HG02938 (cell line): ENCODE data around the gene CNN1.
"Not testable (repeated sequence)": the region's sequence is repeated elsewhere in the genome, so short reads cannot be mapped to it uniquely, and the experiment has no call there.

Experiments used
- ATAC-seq: cut with Tn5 transposase; IDR thresholded peaks from one replicate; pipeline ENCODE4 v1.9.1; 2021; ENCODE audit warnings: mild to moderate bottlenecking, moderate library complexity; ENCODE audit not compliant: unreplicated experiment

Gene CNN1

DNA sequence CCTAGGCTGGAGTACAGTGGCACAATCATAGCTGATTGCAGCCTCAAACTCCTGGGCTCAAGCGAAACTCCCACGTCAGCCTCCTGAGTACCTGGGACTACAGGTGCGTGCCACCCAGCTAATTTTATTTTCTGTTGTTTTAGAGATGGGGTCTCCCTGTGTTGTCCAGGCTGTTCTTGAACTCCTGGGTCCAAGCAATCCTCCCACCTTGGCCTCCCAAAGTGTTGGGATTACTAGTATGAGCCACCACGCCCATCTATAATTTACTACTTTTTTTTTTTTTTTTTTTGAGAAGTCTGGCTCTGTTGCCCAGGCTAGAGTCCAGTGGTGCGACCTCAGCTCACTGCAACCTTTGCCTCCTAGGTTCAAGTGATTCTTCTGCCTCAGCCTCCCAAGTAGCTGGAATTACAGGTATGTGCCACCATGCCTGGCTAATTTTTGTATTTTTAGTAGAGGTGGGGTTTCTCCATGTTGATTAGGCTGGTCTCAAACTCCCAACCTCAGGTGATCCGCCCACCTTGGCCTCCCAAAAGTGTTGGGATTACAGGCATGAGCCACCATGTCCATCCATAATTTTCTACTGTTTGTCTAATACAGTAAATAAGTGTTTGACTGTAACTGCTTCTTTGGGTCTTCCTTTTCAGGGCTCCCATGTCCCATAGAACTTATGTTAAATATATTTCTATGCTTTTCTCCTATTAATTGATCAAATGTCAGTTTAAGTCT, 25.6 kb downstream of the CNN1 start:
- ATAC-seq, result not testable (repeated sequence)

DNA sequence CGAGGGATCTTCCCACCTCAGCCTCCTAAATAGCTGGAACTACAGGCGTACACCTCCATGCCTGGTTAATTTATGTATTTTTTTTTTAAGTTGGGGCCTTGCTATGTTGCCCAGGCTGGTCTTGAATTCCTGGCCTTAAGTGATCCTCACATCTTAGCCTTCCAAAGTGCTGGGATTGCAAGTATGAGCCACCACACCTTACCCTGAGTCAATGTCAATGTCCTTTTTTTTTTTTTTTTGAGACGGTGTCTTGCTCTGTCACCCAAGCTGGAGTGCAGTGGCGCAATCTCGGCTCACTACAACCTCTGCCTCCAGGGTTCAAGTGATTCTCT, 27.0 kb downstream of the CNN1 start:
- not testable (repeated sequence) for ATAC-seq

DNA sequence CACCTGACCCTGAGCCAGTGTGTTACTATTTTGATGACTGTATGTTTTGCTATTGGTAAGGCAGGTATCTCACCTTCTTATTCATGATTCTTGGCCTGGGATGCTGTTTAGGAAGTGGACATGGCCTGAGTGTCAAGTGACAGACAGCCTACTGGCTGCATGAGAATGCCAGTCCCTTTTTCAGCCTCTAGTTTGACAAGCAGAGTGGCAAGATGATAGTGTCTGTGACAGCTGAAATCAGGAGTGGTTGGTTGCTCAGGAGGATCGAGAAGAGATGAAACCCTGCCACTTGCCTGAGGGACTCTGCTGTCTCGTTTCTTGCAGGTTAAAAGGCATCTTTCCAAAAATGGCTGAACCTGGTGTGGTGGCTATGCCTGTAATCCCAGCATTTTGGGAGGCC, 27.5 kb downstream of the CNN1 start:
- ATAC-seq, result no peak

DNA sequence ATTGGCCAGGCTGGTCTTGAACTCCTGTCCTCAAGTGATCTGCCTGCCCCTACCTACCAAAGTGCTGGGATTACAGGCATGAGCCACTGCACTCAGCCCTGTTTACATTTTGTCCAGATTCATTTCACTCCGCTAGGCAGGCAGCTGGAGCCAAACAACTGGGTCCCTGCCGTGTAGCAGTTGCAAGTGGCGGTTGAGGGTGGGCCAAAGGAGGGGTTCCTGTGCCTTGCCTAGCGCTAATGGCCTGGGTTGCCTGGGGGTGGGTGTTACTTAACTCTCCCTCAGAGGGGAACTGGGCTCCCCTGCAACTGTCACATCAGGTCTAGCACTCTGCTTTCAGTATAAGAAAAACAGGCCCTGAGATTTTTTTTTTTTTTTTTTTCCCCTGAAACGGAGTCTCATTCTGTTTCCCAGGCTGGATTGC, 31.4 kb downstream of the CNN1 start:
- ATAC-seq, result no peak

DNA sequence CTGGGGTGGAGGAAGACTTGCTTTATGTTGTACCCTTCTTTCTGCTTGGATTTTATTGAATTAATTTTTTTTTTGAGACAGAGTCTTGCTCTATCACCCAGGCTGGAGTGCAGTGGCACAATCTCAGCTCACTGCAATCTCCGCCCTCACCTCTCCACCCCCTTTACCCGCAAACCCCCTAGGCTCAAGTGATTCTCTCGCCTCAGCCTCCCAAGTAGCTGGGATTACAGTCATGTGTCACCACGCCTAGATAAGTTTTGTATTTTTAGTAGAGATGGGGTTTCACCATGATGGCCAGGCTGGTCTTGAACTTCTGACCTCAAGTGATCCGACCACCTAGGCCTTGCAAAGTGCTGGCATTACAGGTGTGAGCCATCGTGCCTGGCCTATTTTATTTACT, 34.7 kb downstream of the CNN1 start:
- ATAC-seq, result not testable (repeated sequence)

DNA sequence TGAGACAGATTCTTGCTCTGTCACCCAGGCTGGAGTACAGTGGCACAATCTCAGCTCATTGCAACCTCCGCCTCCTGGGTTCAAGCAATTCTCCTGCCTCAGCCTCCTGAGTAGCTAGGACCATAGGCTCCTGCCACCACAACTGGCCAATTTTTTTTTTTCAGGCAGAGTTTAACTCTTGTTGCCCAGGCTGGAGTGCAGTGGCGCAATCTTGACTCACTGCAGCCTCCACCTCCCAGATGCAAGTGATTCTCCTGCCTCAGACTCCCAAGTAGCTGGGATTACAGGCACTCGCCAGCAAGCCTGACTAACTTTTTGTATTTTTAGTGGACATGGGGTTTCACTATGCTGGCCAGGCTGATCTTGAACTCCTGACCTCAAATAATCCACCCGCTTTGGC, 35.1 kb downstream of the CNN1 start:
- ATAC-seq, result not testable (repeated sequence)

DNA sequence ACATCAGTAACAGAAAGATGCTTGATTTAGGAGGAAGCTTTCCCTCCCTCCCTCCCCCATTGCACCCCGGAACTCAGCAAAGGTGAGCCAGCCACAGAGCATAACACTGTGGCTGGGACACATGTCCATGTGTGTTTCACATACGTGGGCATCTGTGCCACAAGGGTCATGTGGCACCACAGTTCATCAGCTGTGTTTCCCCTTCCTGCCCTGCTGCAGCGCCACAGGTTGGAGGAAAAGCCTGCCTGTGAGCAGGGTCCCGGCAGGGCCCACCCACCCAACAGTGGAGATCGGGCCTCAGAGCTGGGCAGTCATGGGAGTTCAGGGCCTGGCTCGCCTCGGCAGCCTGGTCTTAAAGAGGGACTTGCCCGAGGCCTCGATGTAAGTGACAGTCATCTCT, 36.0 kb downstream of the CNN1 start:
- no peak for ATAC-seq

DNA sequence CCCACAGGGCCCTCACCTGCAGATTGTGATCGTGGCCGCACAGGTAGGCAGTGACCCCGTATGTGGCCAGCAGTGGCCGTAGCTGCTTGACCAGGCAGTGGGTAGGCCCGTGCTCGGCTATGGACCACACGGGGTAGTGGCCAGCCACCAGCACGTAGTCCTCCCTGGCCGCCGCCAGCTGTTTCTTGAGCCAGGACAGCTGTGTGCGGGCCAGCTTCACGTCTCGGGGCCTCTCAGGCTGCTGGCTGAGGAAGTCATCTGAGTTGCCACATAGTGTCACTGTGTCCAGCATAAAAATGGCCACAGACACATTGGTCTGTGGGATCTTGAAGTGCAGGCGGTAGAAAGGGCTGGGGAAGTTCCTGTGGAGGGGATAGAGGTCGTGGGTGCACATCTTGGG, 37.6 kb downstream of the CNN1 start:
- no peak for ATAC-seq

DNA sequence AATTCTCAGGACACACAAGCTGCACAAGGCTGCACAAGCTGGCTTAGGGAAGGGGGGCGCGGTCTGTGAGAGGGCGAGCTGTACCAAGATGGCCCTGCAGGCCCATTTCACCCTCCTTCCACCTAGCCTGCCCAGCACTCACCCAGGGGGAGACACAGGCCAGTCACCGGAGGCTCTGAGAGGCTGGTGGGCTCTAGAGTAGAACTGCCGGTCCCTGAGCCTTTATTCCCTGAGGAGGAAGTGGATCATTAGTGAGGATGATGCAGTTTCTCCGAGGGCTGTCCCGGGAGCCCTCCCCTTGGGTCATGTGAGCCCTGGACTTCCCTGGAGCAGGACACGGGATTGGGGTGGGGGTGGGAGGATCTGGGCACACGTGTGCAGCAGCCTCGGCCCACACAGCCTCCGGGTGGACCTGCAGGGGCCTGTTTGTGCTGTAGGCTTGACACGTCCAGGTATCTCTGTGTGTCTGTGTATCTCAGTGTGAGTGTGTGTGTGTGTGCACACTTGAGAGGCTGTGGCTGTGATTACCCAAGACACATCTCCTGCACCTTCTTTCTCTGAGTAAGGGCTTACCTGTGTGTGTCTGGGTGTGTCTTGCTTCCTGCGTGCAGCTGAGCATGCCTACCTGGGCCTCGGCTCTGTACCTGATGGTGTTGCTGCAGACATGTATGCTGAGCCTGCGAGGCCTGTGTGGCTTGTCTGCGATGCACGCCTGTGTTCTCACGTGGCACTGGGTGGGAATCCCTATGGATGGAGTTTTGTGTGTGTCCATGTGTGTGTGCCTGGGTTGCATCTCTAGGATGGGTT, 39.0 kb downstream of the CNN1 start, which contains the start of gene ACP5:
Gene ACP5 (minus strand): TSS at position 195 of the 807 bp plus-strand sequence. CDS start 328 bp downstream, outside the sequence.
- ATAC-seq, result no peak

DNA sequence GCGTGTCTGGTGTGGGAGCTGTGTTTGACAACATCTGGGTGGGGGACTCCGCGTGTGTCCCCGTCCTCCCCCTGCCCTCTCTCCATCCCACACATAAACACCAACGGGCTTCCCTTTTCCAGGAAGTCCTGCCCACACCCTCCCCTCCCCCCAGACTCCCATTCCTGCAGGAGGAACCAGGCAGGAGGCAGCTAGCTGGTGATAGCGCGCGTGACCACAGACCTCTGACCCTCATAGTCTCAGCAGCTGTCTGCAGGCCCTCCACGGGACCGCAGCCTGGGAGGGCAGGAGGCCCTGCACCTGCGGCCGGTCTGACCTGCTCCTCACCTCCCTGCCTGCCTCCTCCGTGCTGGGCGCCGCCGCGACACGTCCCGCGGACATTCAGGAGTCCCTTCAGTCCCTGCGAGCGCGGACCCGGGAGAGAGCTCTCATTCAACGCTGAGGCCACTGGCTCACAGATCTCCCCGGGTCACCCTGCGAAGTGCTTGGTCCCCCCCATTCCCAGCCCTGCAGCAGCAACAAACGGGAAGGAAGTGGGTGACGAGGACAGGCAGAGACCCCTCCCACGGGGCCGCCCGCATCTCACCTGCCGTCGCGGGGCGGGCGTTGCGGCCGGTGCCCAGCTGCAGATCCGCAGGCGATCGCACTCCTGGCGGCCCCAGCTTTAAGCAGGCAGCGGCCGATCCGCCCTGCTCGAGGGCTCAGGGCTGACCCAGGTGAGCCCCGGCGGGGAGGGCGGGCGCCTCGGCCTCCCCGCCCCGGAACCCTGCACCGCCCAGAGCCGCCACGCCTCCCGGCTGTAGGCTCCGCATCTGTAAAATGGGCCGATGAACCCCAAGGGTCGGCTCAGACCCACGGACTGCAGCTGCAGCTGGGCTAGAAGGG, 39.8 kb downstream of the CNN1 start:
- ATAC-seq, result no peak

DNA sequence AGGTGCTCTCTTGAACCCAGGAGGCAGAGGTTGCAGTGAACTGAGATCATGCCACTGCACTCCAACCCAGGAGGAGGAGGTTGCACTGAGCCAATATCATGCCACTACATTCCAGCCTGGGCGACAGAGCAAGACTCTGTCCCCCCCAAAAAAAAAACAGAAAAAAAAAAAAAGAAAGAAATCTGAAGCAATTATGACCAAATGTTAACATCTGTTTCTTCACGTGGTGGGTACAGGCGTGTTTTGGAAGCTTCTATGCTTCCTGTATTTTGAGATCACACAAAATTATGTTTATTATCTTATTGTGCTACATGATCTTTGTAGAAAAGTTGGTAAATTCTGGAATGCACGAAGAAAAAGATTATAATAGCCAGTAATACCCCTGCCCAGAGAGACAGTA, 41.5 kb downstream of the CNN1 start:
- no peak for ATAC-seq

DNA sequence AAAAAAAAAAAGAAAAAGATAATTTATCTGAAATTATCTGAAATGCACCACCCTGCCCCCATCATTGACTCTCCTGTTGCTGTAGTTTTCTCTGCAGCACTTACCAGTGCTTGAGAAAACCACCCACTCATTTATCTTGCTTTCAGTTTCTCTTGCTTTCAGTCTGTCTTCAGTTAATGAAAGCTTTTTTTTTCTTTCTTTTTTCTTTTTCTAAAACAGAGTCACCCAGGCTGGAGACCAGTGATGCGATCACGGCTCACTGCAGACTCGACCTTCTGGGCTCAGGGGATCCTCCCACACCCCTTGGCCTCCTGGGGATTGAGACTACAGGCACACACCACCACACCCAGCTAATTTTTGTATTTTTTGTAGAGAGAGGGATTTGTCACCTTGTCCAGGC, 43.1 kb downstream of the CNN1 start:
- peak; percentile 82 for ATAC-seq

DNA sequence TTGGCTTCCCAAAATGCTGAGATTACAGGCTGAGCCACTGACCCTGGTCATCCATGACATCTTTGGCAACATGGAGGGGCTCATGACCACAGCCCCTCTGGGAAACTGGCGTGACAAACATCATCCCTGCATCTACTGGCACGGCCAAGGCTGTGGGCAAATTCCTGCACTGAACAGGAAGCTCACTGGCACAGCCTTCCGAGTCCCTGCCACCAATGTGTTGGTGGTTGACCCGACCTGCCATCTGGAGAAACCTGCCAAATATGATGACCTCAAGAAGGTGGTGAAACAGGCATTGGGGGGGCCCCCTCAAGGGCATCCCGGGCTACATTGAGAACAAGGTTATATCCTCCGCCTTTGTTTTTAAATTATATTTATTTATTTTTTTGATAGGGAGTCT, 47.7 kb downstream of the CNN1 start:
- ATAC-seq, result no peak

DNA sequence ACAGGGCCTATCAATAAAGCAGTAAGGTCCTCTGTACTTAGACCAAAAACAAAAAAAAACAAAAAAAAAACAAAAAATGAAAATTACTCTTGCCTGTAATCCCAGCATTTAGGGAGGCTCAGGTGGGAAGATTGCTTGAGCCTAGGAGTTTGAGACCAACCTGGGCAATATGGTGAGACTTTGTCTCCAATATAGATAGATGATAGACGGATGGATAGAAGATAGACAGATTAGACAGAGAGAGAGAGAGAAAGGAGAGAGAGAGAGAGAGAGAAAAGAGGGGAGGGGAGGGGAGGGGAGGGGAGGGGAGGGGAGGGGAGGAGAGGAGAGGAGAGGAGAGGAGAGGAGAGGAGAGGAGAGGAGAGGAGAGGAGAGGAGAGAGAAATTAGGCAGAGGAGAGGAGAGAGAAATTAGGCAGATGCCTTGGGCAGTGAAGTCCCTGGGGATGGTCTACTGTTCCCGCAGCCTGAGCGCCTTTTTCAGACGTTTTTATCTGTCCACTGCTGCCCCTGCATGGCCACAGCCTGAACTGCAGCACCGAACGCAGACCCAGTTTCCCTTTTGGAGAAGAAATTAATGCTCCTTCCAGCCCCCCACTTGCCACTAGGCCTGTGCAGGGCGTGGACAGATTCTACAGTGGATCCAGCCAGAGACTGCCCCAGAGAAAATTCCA, 48.8 kb downstream of the CNN1 start:
- no peak for ATAC-seq

DNA sequence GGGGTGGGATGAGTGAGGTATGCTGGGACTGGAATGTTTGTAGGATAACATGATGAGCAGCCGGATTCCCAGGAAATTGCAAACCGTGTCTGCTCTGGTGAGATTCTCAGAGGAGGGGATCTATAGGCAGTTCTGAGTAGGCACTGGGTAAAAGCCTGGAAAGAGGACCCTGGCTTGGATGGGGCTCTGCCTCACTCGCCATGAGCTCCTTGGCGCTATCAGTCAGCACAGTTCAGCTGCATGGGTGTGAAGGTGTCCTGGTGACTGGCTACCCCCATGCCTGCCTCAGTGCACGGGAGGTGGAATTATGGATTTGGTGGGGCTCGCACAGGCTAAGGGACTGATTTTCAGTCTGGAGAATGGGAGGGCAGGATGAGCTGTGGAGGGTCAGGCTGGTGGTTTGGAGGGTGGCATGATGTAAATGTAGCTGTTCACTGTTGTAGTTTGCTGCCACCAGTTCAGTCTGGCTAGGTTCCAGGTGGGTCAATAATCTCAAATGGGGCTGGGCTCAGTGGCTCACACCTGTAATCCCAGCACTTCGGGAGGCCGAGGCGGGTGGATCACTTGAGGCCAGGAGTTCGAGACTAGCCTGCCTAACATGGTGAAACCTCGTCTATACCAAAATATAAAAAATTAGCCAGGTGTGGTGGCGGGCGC, 49.5 kb downstream of the CNN1 start:
- no peak for ATAC-seq

DNA sequence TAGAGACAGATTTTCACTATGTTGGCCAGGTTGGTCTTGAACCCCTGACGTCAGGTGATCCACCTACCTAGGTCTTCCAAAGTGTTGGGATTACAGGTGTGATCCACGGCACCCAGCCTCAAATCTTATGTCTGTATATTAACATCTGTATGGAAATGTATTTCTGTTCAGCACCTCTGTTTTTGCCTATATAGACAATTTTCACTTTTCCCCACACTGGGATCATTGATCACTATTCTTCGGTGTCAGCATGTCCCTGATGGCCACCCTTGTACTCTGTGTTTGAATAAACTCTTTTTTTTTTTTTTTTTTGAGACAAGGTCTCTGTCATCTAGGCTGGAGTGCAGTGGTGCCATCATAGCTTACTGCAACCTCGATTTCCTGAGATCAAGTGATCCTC, 55.4 kb downstream of the CNN1 start:
- ATAC-seq, result no peak

DNA sequence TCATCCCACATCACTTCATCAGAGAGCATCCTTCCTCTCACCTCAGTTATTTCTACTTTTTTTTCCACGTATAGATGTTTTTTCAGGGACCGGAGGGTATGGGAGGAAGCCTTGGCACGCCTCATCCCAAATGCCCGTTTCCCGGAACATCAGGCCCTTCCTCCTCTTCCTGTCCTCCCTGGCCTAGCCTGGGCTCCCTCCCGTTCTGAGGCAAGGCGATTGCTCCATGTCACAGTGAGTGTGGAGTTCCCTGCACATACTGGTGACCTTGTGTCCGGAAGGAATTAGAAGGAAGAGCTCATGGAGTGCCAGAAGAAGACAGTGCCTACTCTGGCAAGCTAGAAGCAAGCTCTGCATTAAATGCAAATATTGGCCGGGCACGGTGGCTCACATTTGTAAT, 57.5 kb downstream of the CNN1 start:
- ATAC-seq, result no peak

DNA sequence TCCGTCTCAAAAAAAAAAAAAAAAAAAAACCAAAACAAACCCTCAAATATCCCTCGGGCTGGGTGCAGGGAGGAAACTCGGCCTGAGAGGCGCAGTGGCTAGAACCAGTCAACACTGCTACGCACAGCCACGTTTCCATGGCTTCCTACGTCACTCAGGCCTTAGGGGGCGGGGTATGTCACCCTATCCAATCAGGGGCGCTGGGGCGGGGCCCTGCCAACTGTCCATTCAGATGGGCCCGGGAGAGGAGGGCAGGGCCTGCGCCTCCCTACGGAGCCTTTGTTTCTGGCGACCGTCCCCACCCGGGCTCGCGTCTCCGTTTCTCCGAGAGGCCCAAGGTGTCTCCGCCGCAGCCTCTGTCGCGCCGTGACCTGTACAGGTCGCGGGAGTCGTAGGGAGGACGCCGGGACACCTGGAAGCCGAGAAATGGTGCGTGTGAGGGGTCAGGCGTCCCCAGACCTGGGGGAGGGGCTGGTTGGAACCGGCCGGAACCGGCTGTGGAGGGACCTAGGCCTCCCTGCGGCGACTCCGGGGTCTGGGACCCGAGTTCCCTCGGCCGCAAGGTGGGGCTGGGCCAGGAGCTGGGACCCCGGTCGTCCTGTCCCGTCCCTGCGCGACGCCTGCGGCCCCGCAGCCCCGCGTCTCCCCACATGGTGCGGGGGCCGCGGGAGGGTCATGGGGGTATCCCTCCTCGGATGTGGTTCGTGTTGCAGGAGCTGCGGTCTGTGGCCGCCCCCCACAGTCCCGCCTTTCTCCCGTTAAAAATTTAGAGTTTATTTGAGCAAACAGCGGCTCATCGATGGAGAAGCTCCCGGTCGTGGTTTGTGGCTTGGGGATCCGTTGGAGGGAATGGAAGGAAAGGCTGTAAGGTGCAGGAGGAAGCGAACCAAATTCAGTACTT, 58.8 kb downstream of the CNN1 start, which contains the start of gene ZNF627:
Gene ZNF627 (plus strand): TSS at position 282 of the 901 bp plus-strand sequence. CDS start 145 bp downstream, at position 427.
- ATAC-seq, result peak; percentile 98

DNA sequence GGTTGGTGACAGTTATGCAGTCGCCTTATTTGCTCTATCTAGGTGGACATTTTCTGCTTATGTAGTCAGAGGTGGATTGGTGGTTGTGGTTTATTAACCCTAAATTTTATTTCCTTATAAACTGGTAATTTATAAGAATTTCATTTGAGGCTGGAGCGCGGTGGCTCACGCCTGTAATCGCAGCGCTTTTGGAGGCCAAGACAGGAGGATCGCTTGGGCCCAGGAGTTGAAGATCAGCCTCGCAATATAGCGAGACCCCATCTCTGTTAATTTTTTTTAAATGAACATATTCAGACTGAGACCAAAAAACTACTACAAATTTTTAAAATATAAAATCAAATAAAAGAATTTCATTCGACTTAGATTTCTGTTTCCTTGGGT, 59.4 kb downstream of the CNN1 start:
- ATAC-seq, result no peak
